Measurements from ENCODE around the gene AUTS2.

Gene AUTS2

DNA sequence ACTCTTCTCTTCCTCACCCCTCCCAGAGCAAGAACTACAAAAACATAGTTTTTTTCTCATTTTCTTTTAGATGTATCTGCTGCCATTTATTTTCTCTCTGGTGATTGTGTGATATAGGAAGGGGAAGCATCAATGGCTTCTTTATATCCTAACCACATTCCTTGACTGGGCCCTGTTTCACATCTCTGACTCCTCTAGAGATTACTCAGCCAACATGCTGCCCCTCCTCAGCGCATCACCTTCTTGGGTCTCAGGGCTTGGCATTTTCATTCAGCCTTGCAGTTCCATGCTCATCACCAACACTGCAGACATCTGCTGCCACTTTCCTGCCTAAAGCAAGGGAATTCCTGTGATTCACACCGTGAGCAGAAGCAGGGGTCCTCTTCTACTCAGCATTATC, 705.5 kb downstream of the AUTS2 start:
- Histone ChIP-seq H4K5ac (ENCODE audit: low read length) (no peak overlapping the region), H3K23ac (ENCODE audit: low read length) (no peak overlapping the region), H4K8ac (ENCODE audit: low read depth, low read length) (no peak overlapping the region), H3K4me2 (ENCODE audit: low read length) (no peak overlapping the region), H3K4me1 (ENCODE audit: control insufficient read depth, low read depth, low read length) (no peaks in the 10 kb centered on the region), H3K79me2 (ENCODE audit: control insufficient read depth, insufficient read depth, low read length) (no peaks in the 10 kb centered on the region), H3K36me3 (ENCODE audit: control insufficient read depth, insufficient read depth, low read length) (no peaks in the 10 kb centered on the region), H3K9ac (ENCODE audit: low read length) (no peak overlapping the region), H2BK5ac (ENCODE audit: low read length) (no peak overlapping the region), H2BK15ac (replicated peaks; ENCODE audit: low read depth) (no peak overlapping the region), H3K56ac (ENCODE audit: low read length) (no peak overlapping the region), H3K27me3 (ENCODE audit: insufficient read depth, low read length, poor library complexity) (no peaks in the 10 kb centered on the region), H3K4ac (ENCODE audit: low read depth, low read length) (no peak overlapping the region), H3K79me1 (ENCODE audit: low read length) (no peaks in the 10 kb centered on the region), H2BK120ac (ENCODE audit: low read depth, low read length) (no peak overlapping the region), H3K27ac (ENCODE audit: low read depth, low read length) (no peak overlapping the region), H2AK5ac (ENCODE audit: low read length) (no peak overlapping the region), H3K4me3 (ENCODE audit: low read length) (no peak overlapping the region), H3K18ac (ENCODE audit: low read length) (no peak overlapping the region)
- no CpG with 5 or more reads among the region's 2 CpGs for WGBS (ENCODE audit: extremely low coverage, insufficient coverage, low lambda C conversion rate)
- DNase-seq, result peak; percentile 10

DNA sequence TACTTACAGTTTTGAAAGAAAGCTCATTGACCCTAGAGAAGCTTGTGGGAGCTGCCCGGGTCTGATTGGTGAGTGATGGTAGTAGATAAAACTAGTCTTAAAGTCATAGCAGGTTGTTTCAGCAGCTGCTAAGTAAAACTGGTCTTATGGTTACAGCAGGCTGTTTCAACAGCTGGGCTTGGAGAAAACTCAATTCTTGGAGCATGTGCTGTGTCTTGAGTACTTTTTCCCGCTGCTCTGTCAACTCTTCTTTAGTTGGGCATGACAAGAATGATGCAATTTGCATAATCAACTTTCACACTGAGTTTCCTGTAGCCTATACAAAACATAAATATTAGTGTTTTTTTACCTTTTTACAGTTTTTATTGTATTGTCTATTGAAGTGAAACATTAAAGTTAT, 707.9 kb downstream of the AUTS2 start:
- Histone ChIP-seq H3K79me1 (ENCODE audit: low read length) (no peaks in the 10 kb centered on the region), H3K56ac (ENCODE audit: low read length) (no peak overlapping the region), H3K36me3 (ENCODE audit: control insufficient read depth, insufficient read depth, low read length) (no peaks in the 10 kb centered on the region), H4K5ac (ENCODE audit: low read length) (no peak overlapping the region), H3K18ac (ENCODE audit: low read length) (no peak overlapping the region), H3K4me1 (ENCODE audit: control insufficient read depth, low read depth, low read length) (no peaks in the 10 kb centered on the region), H3K27me3 (ENCODE audit: insufficient read depth, low read length, poor library complexity) (no peaks in the 10 kb centered on the region), H3K27ac (ENCODE audit: low read depth, low read length) (no peak overlapping the region), H2BK120ac (ENCODE audit: low read depth, low read length) (no peak overlapping the region), H3K4me2 (ENCODE audit: low read length) (no peak overlapping the region), H2AK5ac (ENCODE audit: low read length) (no peak overlapping the region), H2BK5ac (ENCODE audit: low read length) (no peak overlapping the region), H3K9ac (ENCODE audit: low read length) (no peak overlapping the region), H3K23ac (ENCODE audit: low read length) (no peak overlapping the region), H3K79me2 (ENCODE audit: control insufficient read depth, insufficient read depth, low read length) (no peaks in the 10 kb centered on the region), H4K8ac (ENCODE audit: low read depth, low read length) (no peak overlapping the region), H3K4me3 (ENCODE audit: low read length) (no peak overlapping the region), H2BK15ac (replicated peaks; ENCODE audit: low read depth) (no peak overlapping the region), H3K4ac (ENCODE audit: low read depth, low read length) (no peak overlapping the region)
- DNase-seq, result no peak
- WGBS (ENCODE audit: extremely low coverage, insufficient coverage, low lambda C conversion rate), result no CpG with 5 or more reads among the region's 2 CpGs

DNA sequence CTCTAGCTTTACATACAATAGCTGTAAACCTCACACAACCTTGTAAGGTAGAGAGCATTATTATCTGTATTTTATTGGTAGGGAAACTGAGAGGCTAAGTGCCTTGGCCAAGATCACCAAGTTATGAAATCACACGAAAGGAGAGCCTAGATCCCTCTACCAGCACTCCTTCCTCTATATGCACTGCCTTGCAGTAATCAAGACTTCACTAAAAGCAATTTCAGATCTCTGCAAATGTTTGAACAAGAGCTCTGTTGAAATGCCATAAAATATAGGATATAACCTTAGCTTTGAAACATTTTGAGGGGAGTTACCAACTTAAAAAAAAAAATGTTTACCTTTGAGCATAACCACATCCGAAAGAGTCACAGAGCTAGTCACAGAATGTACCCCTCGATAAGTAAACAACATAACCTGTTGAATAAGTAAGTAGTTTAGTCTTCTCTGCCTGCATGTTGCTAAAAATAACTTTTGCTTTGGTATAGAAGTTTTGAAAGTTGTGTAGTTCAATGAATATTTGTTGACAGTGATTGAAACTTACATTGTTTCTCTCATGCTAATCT, 709.4 kb downstream of the AUTS2 start:
- H3K4me1 ChIP-seq (ENCODE audit: control insufficient read depth, low read depth, low read length), result no peaks in the 10 kb centered on the region
- H3K4ac ChIP-seq (ENCODE audit: low read depth, low read length), result no peak overlapping the region
- H3K79me1 ChIP-seq (ENCODE audit: low read length), result no peaks in the 10 kb centered on the region
- H3K4me3 ChIP-seq (ENCODE audit: low read length), result no peak overlapping the region
- H3K27ac ChIP-seq (ENCODE audit: low read depth, low read length), result no peak overlapping the region
- no peaks in the 10 kb centered on the region for H3K79me2 ChIP-seq (ENCODE audit: control insufficient read depth, insufficient read depth, low read length)
- H2BK15ac ChIP-seq (replicated peaks; ENCODE audit: low read depth), result no peak overlapping the region
- WGBS (ENCODE audit: extremely low coverage, insufficient coverage, low lambda C conversion rate), result no CpG with 5 or more reads among the region's 3 CpGs
- H3K4me2 ChIP-seq (ENCODE audit: low read length), result no peak overlapping the region
- no peaks in the 10 kb centered on the region for H3K36me3 ChIP-seq (ENCODE audit: control insufficient read depth, insufficient read depth, low read length)
- H3K56ac ChIP-seq (ENCODE audit: low read length), result no peak overlapping the region
- H3K23ac ChIP-seq (ENCODE audit: low read length), result no peak overlapping the region
- no peak overlapping the region for H3K18ac ChIP-seq (ENCODE audit: low read length)
- no peaks in the 10 kb centered on the region for H3K27me3 ChIP-seq (ENCODE audit: insufficient read depth, low read length, poor library complexity)
- no peak for DNase-seq
- H2BK120ac ChIP-seq (ENCODE audit: low read depth, low read length), result no peak overlapping the region
- H3K9ac ChIP-seq (ENCODE audit: low read length), result no peak overlapping the region
- no peak overlapping the region for H4K8ac ChIP-seq (ENCODE audit: low read depth, low read length)
- no peak overlapping the region for H4K5ac ChIP-seq (ENCODE audit: low read length)
- no peak overlapping the region for H2AK5ac ChIP-seq (ENCODE audit: low read length)
- no peak overlapping the region for H2BK5ac ChIP-seq (ENCODE audit: low read length)

DNA sequence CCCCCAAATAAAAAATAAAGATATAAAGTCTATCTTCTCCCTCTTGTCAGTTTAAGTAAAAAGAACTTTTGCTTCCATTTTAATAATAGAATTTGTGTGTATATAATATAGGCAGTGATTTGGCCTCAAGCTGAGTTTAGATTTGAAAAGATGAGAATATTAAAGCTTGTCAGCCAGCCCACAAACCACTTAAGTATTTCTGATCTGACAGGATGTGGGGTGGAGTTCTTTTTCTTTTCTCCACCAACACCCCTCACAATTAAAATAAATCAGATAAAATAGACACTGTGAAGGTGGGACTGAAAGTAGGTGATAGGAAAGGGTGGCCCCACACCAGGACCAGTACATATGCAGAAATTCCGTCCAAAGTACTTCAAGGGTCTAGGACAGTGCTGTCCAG, 714.1 kb downstream of the AUTS2 start:
- H3K4me1 ChIP-seq (ENCODE audit: control insufficient read depth, low read depth, low read length), result no peaks in the 10 kb centered on the region
- no peak overlapping the region for H3K4me3 ChIP-seq (ENCODE audit: low read length)
- no peak overlapping the region for H3K4me2 ChIP-seq (ENCODE audit: low read length)
- no peak overlapping the region for H2BK15ac ChIP-seq (replicated peaks; ENCODE audit: low read depth)
- no peaks in the 10 kb centered on the region for H3K36me3 ChIP-seq (ENCODE audit: control insufficient read depth, insufficient read depth, low read length)
- H4K5ac ChIP-seq (ENCODE audit: low read length), result no peak overlapping the region
- no peak overlapping the region for H3K9ac ChIP-seq (ENCODE audit: low read length)
- H3K27ac ChIP-seq (ENCODE audit: low read depth, low read length), result no peak overlapping the region
- H3K56ac ChIP-seq (ENCODE audit: low read length), result no peak overlapping the region
- no peak for DNase-seq
- H3K4ac ChIP-seq (ENCODE audit: low read depth, low read length), result no peak overlapping the region
- no peak overlapping the region for H2BK120ac ChIP-seq (ENCODE audit: low read depth, low read length)
- WGBS (ENCODE audit: extremely low coverage, insufficient coverage, low lambda C conversion rate), result no CpG with 5 or more reads among the region's 1 CpG
- H3K27me3 ChIP-seq (ENCODE audit: insufficient read depth, low read length, poor library complexity), result no peaks in the 10 kb centered on the region
- H3K18ac ChIP-seq (ENCODE audit: low read length), result no peak overlapping the region
- H4K8ac ChIP-seq (ENCODE audit: low read depth, low read length), result no peak overlapping the region
- no peaks in the 10 kb centered on the region for H3K79me1 ChIP-seq (ENCODE audit: low read length)
- H2AK5ac ChIP-seq (ENCODE audit: low read length), result no peak overlapping the region
- H2BK5ac ChIP-seq (ENCODE audit: low read length), result no peak overlapping the region
- H3K79me2 ChIP-seq (ENCODE audit: control insufficient read depth, insufficient read depth, low read length), result no peaks in the 10 kb centered on the region
- no peak overlapping the region for H3K23ac ChIP-seq (ENCODE audit: low read length)

DNA sequence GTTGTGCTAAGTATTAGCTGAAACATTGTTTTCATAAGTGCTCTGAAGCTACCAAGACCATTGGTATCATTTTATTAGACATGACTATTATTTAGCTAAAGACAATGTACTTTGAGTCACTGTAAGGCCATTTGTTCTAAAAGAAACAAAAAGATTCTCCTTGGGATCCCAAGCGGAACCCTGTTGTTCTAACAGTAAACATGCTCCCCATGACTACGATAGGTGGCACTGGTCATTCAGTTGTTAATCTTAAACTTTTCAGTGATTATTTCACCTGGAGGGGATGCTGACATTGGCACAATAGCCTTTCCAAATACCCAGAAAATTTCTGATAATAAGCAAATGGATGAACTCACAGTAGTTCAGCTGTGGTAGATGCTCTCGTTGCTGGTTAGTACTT, 715.0 kb downstream of the AUTS2 start:
- Histone ChIP-seq H3K27ac (ENCODE audit: low read depth, low read length) (no peak overlapping the region), H3K18ac (ENCODE audit: low read length) (no peak overlapping the region), H3K36me3 (ENCODE audit: control insufficient read depth, insufficient read depth, low read length) (no peaks in the 10 kb centered on the region), H3K4me3 (ENCODE audit: low read length) (no peak overlapping the region), H3K4ac (ENCODE audit: low read depth, low read length) (no peak overlapping the region), H4K5ac (ENCODE audit: low read length) (no peak overlapping the region), H3K9ac (ENCODE audit: low read length) (no peak overlapping the region), H3K79me1 (ENCODE audit: low read length) (no peaks in the 10 kb centered on the region), H2BK5ac (ENCODE audit: low read length) (no peak overlapping the region), H2BK120ac (ENCODE audit: low read depth, low read length) (no peak overlapping the region), H3K4me1 (ENCODE audit: control insufficient read depth, low read depth, low read length) (no peaks in the 10 kb centered on the region), H3K23ac (ENCODE audit: low read length) (no peak overlapping the region), H2AK5ac (ENCODE audit: low read length) (no peak overlapping the region), H3K56ac (ENCODE audit: low read length) (no peak overlapping the region), H3K4me2 (ENCODE audit: low read length) (no peak overlapping the region), H2BK15ac (replicated peaks; ENCODE audit: low read depth) (no peak overlapping the region), H3K27me3 (ENCODE audit: insufficient read depth, low read length, poor library complexity) (no peaks in the 10 kb centered on the region), H4K8ac (ENCODE audit: low read depth, low read length) (no peak overlapping the region), H3K79me2 (ENCODE audit: control insufficient read depth, insufficient read depth, low read length) (no peaks in the 10 kb centered on the region)
- DNase-seq, result no peak
- WGBS (ENCODE audit: extremely low coverage, insufficient coverage, low lambda C conversion rate), result no CpG with 5 or more reads among the region's 3 CpGs

DNA sequence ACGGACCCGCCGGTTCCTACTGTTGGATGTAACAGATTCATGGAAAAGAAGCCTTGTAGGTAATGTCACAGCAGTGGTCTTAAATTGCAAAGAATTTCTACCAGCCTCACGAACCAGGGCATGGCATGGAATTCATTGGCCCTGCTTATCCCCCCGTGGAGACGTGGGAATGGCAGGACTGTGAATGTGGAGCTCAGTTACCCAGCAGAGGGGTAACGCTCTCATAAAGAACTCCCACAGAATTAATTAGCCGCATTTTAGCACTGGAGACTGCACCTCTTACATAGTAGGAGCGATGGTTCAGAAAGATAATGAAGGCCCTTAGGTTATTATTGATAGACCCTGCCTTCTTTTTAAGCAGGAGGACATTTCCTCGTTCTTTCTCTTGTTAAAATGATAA, 715.4 kb downstream of the AUTS2 start:
- Histone ChIP-seq H3K56ac (ENCODE audit: low read length) (no peak overlapping the region), H3K4me3 (ENCODE audit: low read length) (no peak overlapping the region), H3K36me3 (ENCODE audit: control insufficient read depth, insufficient read depth, low read length) (no peaks in the 10 kb centered on the region), H4K8ac (ENCODE audit: low read depth, low read length) (no peak overlapping the region), H3K79me1 (ENCODE audit: low read length) (no peaks in the 10 kb centered on the region), H3K27ac (ENCODE audit: low read depth, low read length) (no peak overlapping the region), H2AK5ac (ENCODE audit: low read length) (no peak overlapping the region), H3K79me2 (ENCODE audit: control insufficient read depth, insufficient read depth, low read length) (no peaks in the 10 kb centered on the region), H3K4me1 (ENCODE audit: control insufficient read depth, low read depth, low read length) (no peaks in the 10 kb centered on the region), H2BK15ac (replicated peaks; ENCODE audit: low read depth) (no peak overlapping the region), H3K18ac (ENCODE audit: low read length) (no peak overlapping the region), H4K5ac (ENCODE audit: low read length) (no peak overlapping the region), H3K27me3 (ENCODE audit: insufficient read depth, low read length, poor library complexity) (no peaks in the 10 kb centered on the region), H3K23ac (ENCODE audit: low read length) (no peak overlapping the region), H2BK120ac (ENCODE audit: low read depth, low read length) (no peak overlapping the region), H3K4ac (ENCODE audit: low read depth, low read length) (no peak overlapping the region), H2BK5ac (ENCODE audit: low read length) (no peak overlapping the region), H3K4me2 (ENCODE audit: low read length) (no peak overlapping the region), H3K9ac (ENCODE audit: low read length) (no peak overlapping the region)
- no peak for DNase-seq
- WGBS (ENCODE audit: extremely low coverage, insufficient coverage, low lambda C conversion rate), result no CpG with 5 or more reads among the region's 10 CpGs

All from mesendoderm (in vitro differentiated cells).